NCI-H524 treated with DMSO at 0.1 percent for 48 hours (cell line): ENCODE results near the gene AGPAT3.

Experiments
- DNase-seq: peaks from one replicate; lab custom pipeline; 2025; lab: John Stamatoyannopoulos, UW

AGPAT3 gene

GRCh38 chr21:43906585-43907370 is 41.8 kb downstream of the AGPAT3 start:
- no peak for DNase-seq

- DNase-seq = no peak
Measured at GRCh38 chr21:43907751-43908150, 42.7 kb downstream of the AGPAT3 start.

GRCh38 chr21:43908167-43908566 is 43.1 kb downstream of the AGPAT3 start:
- DNase-seq = no peak

- peak; percentile 34 for DNase-seq
Measured at GRCh38 chr21:43909741-43910400, 44.8 kb downstream of the AGPAT3 start.

- no peak for DNase-seq
Measured at GRCh38 chr21:43910460-43910859, 45.4 kb downstream of the AGPAT3 start.

GRCh38 chr21:43911015-43911934 is 46.3 kb downstream of the AGPAT3 start:
- DNase-seq = no peak

- DNase-seq = no peak
Measured at GRCh38 chr21:43911935-43912487, 47.0 kb downstream of the AGPAT3 start.

- no peak for DNase-seq
Measured at GRCh38 chr21:43912500-43912899, 47.5 kb downstream of the AGPAT3 start.

- DNase-seq = no peak
Measured at GRCh38 chr21:43912910-43913309, 47.9 kb downstream of the AGPAT3 start.

GRCh38 chr21:43913928-43914327 is 48.9 kb downstream of the AGPAT3 start:
- DNase-seq = no peak

- no peak for DNase-seq
Measured at GRCh38 chr21:43916076-43916475, 51.1 kb downstream of the AGPAT3 start.

- no peak for DNase-seq
Measured at GRCh38 chr21:43916691-43917514, 51.9 kb downstream of the AGPAT3 start.

GRCh38 chr21:43917515-43918384 is 52.7 kb downstream of the AGPAT3 start:
- no peak for DNase-seq

GRCh38 chr21:43918385-43918947 is 53.4 kb downstream of the AGPAT3 start:
- no peak for DNase-seq

GRCh38 chr21:43919283-43919682 is 54.3 kb downstream of the AGPAT3 start:
- no peak for DNase-seq

GRCh38 chr21:43919871-43920801 is 55.1 kb downstream of the AGPAT3 start:
- DNase-seq = no peak

GRCh38 chr21:43921571-43921978 is 56.6 kb downstream of the AGPAT3 start:
- DNase-seq = no peak

- DNase-seq = no peak
Measured at GRCh38 chr21:43921979-43922945, 57.2 kb downstream of the AGPAT3 start.
